Endothelial cell of umbilical vein (primary cell): ENCODE results near the gene ZCRB1. TPM values are rescaled to one million over a fixed set of nuclear protein-coding genes. Genes with fewer than 3 reads are reported as not detected.

Source experiments
- BruUV-seq: library from RNA; stranded (reverse); fragments of 400-500 nt; replicated peaks from 2 replicates; lab custom pipeline; 2021; lab: Mats Ljungman, UMichigan
- CTCF ChIA-PET: fragments of 300-600, 350-600 bp; sonication (Branson Sonifier 250); formaldehyde crosslinking; loops from one replicate; lab custom pipeline; 2021; ENCODE audit warnings: antibody characterized with exemption, inconsistent platforms; lab: Charles Lee
- POLR2A ChIA-PET: fragments of 300-600, 350-600 bp; sonication (Branson Sonifier 250); formaldehyde crosslinking; loops from one replicate; lab custom pipeline; 2021; ENCODE audit warnings: antibody characterized with exemption, inconsistent platforms; lab: Charles Lee
- DNase-seq: peaks from one replicate; pipeline ENCODE4 v3.0.0-alpha.2; 2011; ENCODE audit warnings: low read depth, low spot score
- FAIRE-seq: peaks from 2 replicates; lab custom pipeline; 2011; peaks lifted over from hg19 to GRCh38; lab: Jason Lieb, UNC
- H2AFZ ChIP-seq: 2 replicates; pipeline ENCODE4 v1.6.0; 2012; ENCODE audit warnings: low read depth, low read length, control low read depth, inconsistent platforms
- H3K27ac ChIP-seq: 2 replicates; pipeline ENCODE4 v1.5.1; 2011; ENCODE audit warnings: low read depth, mild to moderate bottlenecking, control low read depth, low read length, moderate library complexity; ENCODE audit not compliant: insufficient read depth
- H3K27me3 ChIP-seq, 2 experiments: 2 replicates each; pipeline versions ENCODE4 v1.6.0 to v1.6.1; 2011; ENCODE audit warnings: low read length in 2 of 2, mixed read lengths in 1 of 2; ENCODE audit not compliant: control insufficient read depth in 2 of 2, insufficient read depth in 2 of 2
- H3K36me3 ChIP-seq, 2 experiments: 2 replicates in 1 of 2; 3 replicates in 1 of 2; pipeline ENCODE4 v1.5.1; 2011; ENCODE audit warnings: low read length in 2 of 2, mild to moderate bottlenecking in 1 of 2, moderate library complexity in 1 of 2; ENCODE audit not compliant: control insufficient read depth in 2 of 2, insufficient read depth in 2 of 2; ENCODE audit errors: extremely low read depth in 1 of 2
- H3K4me1 ChIP-seq: 3 replicates; pipeline ENCODE4 v1.5.1; 2011; ENCODE audit warnings: mild to moderate bottlenecking, low read length; ENCODE audit not compliant: control insufficient read depth, insufficient read depth; ENCODE audit errors: extremely low read depth
- H3K4me2 ChIP-seq: 2 replicates; pipeline ENCODE4 v1.6.1; 2011; ENCODE audit warnings: low read length, control low read depth, mixed read lengths; ENCODE audit not compliant: insufficient read depth
- H3K4me3 ChIP-seq, 3 experiments: fragments of 200-600 bp in 1 of 3; sonication (generic), shearing (Covaris generic) in 1 of 3; replicated peaks in 1 of 3; 2 replicates each; pipeline ENCODE4 v1.5.1; 2011 to 2016; ENCODE audit warnings: control low read depth in 3 of 3, low read length in 3 of 3, mild to moderate bottlenecking in 2 of 3, inconsistent platforms in 1 of 3, low read depth in 1 of 3, moderate library complexity in 1 of 3; ENCODE audit not compliant: insufficient read depth in 1 of 3
- H3K79me2 ChIP-seq: 2 replicates; pipeline ENCODE4 v1.6.0; 2012; ENCODE audit warnings: low read length, inconsistent platforms; ENCODE audit not compliant: control insufficient read depth, insufficient read depth
- H3K9ac ChIP-seq: replicated peaks from 2 replicates; pipeline ENCODE3; 2011; ENCODE audit warnings: low read length, control low read depth; ENCODE audit not compliant: insufficient read depth; ENCODE audit errors: extremely low read depth
- H3K9me1 ChIP-seq: replicated peaks from 3 replicates; pipeline ENCODE4 v1.6.0; 2011; ENCODE audit warnings: mild to moderate bottlenecking, low read length; ENCODE audit not compliant: control insufficient read depth, insufficient read depth; ENCODE audit errors: extremely low read depth
- H3K9me3 ChIP-seq: replicated peaks from 2 replicates; pipeline ENCODE4 v1.5.1; 2012; ENCODE audit warnings: low read length, inconsistent platforms; ENCODE audit not compliant: control insufficient read depth, insufficient read depth
- H4K20me1 ChIP-seq: replicated peaks from 2 replicates; pipeline ENCODE3; 2011; ENCODE audit warnings: mild to moderate bottlenecking, low read length; ENCODE audit not compliant: control insufficient read depth, insufficient read depth; ENCODE audit errors: extremely low read depth
- EZH2 ChIP-seq: IDR thresholded peaks from 2 replicates; pipeline ENCODE4 v1.6.1; 2012; ENCODE audit warnings: borderline replicate concordance, low read depth, mild to moderate bottlenecking, moderate library complexity, low read length, inconsistent platforms; ENCODE audit not compliant: severe bottlenecking
- FOS ChIP-seq: IDR thresholded peaks from 2 replicates; pipeline ENCODE4 v1.6.1; 2011; ENCODE audit warnings: mild to moderate bottlenecking, low read length, moderate library complexity, borderline replicate concordance; ENCODE audit not compliant: insufficient read depth
- GATA2 ChIP-seq: IDR thresholded peaks from 2 replicates; pipeline ENCODE4 v1.7.0; 2011; ENCODE audit warnings: low read depth, mild to moderate bottlenecking, moderate library complexity, mixed read lengths, low read length; ENCODE audit not compliant: insufficient read length, insufficient read depth
- JUN ChIP-seq: IDR thresholded peaks from 2 replicates; pipeline ENCODE4 v1.6.1; 2011; ENCODE audit warnings: borderline replicate concordance, low read depth; ENCODE audit not compliant: insufficient read length, insufficient read depth
- MYC ChIP-seq: IDR thresholded peaks from one replicate; pipeline ENCODE4 v1.6.1; 2011; ENCODE audit warnings: mild to moderate bottlenecking, low read depth, low read length
- POLR2A ChIP-seq: IDR thresholded peaks from 2 replicates; pipeline ENCODE4 v1.6.1; 2012; ENCODE audit warnings: low read depth, mild to moderate bottlenecking, control low read depth, low read length
- POLR2AphosphoS5 ChIP-seq: IDR thresholded peaks from 2 replicates; pipeline ENCODE4 v1.6.1; 2012; ENCODE audit warnings: low read depth, mild to moderate bottlenecking, control low read depth, low read length, moderate library complexity; ENCODE audit not compliant: insufficient read depth
- dilution Hi-C: fragments of 300-500 bp; cut with MboI; formaldehyde crosslinking; loops from one replicate; pipeline ENCODE4 v1.15.0; 2019; ENCODE audit warnings: low sequenced_read_pairs; ENCODE audit not compliant: extremely low pct_ligation_motif_present
- intact Hi-C: fragments of 100-400 bp; cut with micrococcal nuclease; formaldehyde crosslinking; loops from one replicate; pipeline ENCODE4 v1.10.0; 2022
- polyA plus RNA-seq, 4 experiments: library from polyadenylated mRNA; depleted of rRNA in 3 of 4; stranded (reverse) in 3 of 4; unstranded in 1 of 4; fragments of >200 nt; gene quantifications; 2 replicates each; pipeline versions ENCODE4 v1.2.1 to v1.2.3, GENCODE V29; 2011 to 2012; ENCODE audit warnings: missing spikeins in 1 of 4
- total RNA-seq: library from RNA; stranded (reverse); gene quantifications from 2 replicates; pipeline ENCODE4 v1.2.3, GENCODE V29; 2021
- TF ChIP-seq, protein P1 (sequence below): IDR thresholded peaks from 2 replicates; pipeline ENCODE4 v1.6.1; 2011; ENCODE audit not compliant: insufficient read depth, insufficient read length
- TF ChIP-seq, protein P2 (sequence below), 2 donors: IDR thresholded peaks; 1 replicate in 1 of 2; 2 replicates in 1 of 2; pipeline ENCODE4 v1.5.1; 2011; ENCODE audit warnings: low read length in 2 of 2, mild to moderate bottlenecking in 2 of 2, moderate library complexity in 2 of 2, control low read depth in 1 of 2, inconsistent platforms in 1 of 2, low read depth in 1 of 2; ENCODE audit not compliant: insufficient read depth in 1 of 2; ENCODE audit errors: extremely low read depth in 1 of 2

The ZCRB1 gene
- total and polyA plus RNA-seq, 2 donors (not counting 3 experiments of a cell fraction or from before 2014, with no cell fraction given) = 13.2 to 55.3 TPM

DNA sequence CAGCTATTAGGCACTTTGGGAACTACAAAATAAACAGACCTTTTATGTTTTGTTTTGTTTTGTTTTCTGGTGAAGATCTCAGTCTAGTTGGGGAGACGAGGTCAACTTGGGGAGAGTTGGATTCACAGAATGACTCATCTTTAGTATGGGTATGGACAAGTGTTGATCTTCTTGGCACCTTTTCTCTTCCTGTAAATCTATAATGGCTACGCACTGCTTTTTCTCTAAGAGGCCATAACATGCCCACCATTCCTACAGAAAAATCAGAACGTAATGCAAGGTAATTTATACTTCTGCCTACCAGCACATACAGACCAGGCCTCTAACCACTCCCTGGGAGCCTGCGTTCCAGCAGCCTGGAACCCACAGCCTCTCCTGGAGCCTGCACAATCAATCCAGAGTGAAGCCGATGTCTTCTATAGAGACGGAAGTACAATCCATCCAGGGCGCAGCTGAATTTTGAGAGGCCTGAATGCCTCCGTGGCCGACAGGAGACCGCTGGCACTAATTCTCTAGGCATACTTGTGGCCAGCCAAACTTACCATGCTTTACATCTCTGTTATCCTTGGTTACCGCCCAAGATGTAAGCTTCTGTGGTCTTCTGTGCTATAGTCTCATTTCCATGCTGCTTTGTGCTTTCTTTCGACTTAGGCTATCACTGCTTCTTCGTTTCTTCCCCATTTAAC is 790 bp upstream of the ZCRB1 start:
- no peak for FAIRE-seq
- BruUV-seq = TSS peak; percentile 54
- DNase-seq = peak; percentile 36

DNA sequence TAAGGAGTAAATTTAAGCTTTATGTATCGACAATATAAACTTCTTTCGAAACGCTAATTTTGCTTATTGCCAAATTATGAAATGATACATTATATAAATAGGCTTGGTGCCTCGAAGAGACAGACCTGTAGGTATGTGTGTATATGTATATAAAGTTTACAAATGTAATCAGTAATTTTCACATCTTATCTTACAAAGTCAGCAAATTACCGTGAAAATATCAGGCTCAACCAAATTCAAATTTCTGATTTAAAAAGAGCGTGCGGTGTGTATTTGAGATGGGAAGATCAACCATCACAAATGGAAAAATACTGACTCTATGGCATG is 605 bp downstream of the ZCRB1 start:
- no peak for DNase-seq
- no peaks in the 10 kb centered on the region for H3K9me3 ChIP-seq
- POLR2A ChIA-PET = no interaction called here
- no peaks in the 10 kb centered on the region for H3K9me1 ChIP-seq
- BruUV-seq = no TSS peak
- dilution Hi-C loops = no loop called here
- peak overlapping the region; percentile 90 for H2AFZ ChIP-seq
- peaks cover 21% of the 10 kb centered on the region for H3K4me1 ChIP-seq
- H3K27me3 ChIP-seq = no peaks in the 10 kb centered on the region
- H3K79me2 ChIP-seq = peaks cover 45% of the 10 kb centered on the region
- peak overlapping the region; percentile 85 for H3K9ac ChIP-seq
- intact Hi-C loops = loop anchor here (2.0 to 10.0 kb wide), 2 partner anchors 86 to 300 kb away; partner anchors contain the start of gene YAF2
- no peaks in the 10 kb centered on the region for H4K20me1 ChIP-seq
- peak overlapping the region; percentile 64 to 97 (median 90) for H3K4me3 ChIP-seq
- TF ChIP-seq JUN = no peak
- TF ChIP-seq EZH2 = no peak
- TF ChIP-seq FOS = no peak
- TF ChIP-seq, protein P1, sequence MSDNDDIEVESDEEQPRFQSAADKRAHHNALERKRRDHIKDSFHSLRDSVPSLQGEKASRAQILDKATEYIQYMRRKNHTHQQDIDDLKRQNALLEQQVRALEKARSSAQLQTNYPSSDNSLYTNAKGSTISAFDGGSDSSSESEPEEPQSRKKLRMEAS = no peak
- TF ChIP-seq POLR2A = no peak
- no peak for TF ChIP-seq MYC
- TF ChIP-seq, protein P2, sequence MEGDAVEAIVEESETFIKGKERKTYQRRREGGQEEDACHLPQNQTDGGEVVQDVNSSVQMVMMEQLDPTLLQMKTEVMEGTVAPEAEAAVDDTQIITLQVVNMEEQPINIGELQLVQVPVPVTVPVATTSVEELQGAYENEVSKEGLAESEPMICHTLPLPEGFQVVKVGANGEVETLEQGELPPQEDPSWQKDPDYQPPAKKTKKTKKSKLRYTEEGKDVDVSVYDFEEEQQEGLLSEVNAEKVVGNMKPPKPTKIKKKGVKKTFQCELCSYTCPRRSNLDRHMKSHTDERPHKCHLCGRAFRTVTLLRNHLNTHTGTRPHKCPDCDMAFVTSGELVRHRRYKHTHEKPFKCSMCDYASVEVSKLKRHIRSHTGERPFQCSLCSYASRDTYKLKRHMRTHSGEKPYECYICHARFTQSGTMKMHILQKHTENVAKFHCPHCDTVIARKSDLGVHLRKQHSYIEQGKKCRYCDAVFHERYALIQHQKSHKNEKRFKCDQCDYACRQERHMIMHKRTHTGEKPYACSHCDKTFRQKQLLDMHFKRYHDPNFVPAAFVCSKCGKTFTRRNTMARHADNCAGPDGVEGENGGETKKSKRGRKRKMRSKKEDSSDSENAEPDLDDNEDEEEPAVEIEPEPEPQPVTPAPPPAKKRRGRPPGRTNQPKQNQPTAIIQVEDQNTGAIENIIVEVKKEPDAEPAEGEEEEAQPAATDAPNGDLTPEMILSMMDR (IDR thresholded peaks at IDR 0.05; ENCODE audit: extremely low read depth in 1 of 2, insufficient read depth in 1 of 2, low read depth in 1 of 2, low read length in 2 of 2) = no peak
- no peak for TF ChIP-seq GATA2
- no peak for TF ChIP-seq POLR2AphosphoS5
- H3K27ac ChIP-seq = peak overlapping the region; percentile 58
- CTCF ChIA-PET = no interaction called here
- no peaks in the 10 kb centered on the region for H3K36me3 ChIP-seq
- peak overlapping the region; percentile 96 for H3K4me2 ChIP-seq
- no peak for FAIRE-seq

More for the DNA sequence above, 790 bp upstream of the ZCRB1 start:
- Histone ChIP-seq H3K36me3 (no peaks in the 10 kb centered on the region), H3K27ac (peak overlapping the region; percentile 58), H2AFZ (peak overlapping the region; percentile 90), H3K9me3 (no peaks in the 10 kb centered on the region), H3K79me2 (peaks cover 57% of the 10 kb centered on the region), H3K9ac (peak overlapping the region; percentile 85), H3K27me3 (no peaks in the 10 kb centered on the region), H3K4me3 (peak overlapping the region; percentile 64 to 97 (median 90)), H4K20me1 (no peaks in the 10 kb centered on the region), H3K4me1 (peaks cover 21% of the 10 kb centered on the region), H3K9me1 (no peaks in the 10 kb centered on the region), H3K4me2 (peak overlapping the region; percentile 93)
- TF ChIP-seq, protein P1 = no peak
- TF ChIP-seq FOS = peak; percentile 31
- ChIA-PET POLR2A (no interaction called here), CTCF (interaction anchor here (0.7 to 1.7 kb wide), 2 partner anchors 235 to 955 kb away, joined by 3 read pairs; no protein-coding TSS in a partner anchor)
- intact Hi-C loops = loop anchor here (10.0 kb wide), 1 partner anchor 302 kb away; no protein-coding TSS in a partner anchor
- dilution Hi-C loops = no loop called here
